Muscle layer of duodenum (tissue), 2 donors: ENCODE data around the gene ILF3.

Experiments used
- H3K27ac ChIP-seq: one replicate; pipeline ENCODE4 v1.7.0; 2013; ENCODE audit warnings: mild to moderate bottlenecking, low read length
- H3K27me3 ChIP-seq: one replicate; pipeline ENCODE4 v1.7.0; 2013; ENCODE audit warnings: low read depth, mild to moderate bottlenecking, control low read depth, low read length
- H3K36me3 ChIP-seq, 2 donors: one replicate each; pipeline ENCODE4 v1.7.0; 2013; ENCODE audit warnings: low read length in 2 of 2, control low read depth in 1 of 2, mild to moderate bottlenecking in 1 of 2; ENCODE audit not compliant: insufficient read depth in 2 of 2, control insufficient read depth in 1 of 2
- H3K4me1 ChIP-seq, 2 donors: one replicate each; pipeline ENCODE4 v1.7.0; 2013; ENCODE audit warnings: low read length in 2 of 2, mild to moderate bottlenecking in 2 of 2, control low read depth in 1 of 2, moderate library complexity in 1 of 2; ENCODE audit not compliant: insufficient read depth in 2 of 2, control insufficient read depth in 1 of 2
- H3K4me3 ChIP-seq, 2 donors: one replicate each; pipeline ENCODE4 v1.7.0; 2013; ENCODE audit warnings: low read length in 2 of 2, low read depth in 1 of 2, mild to moderate bottlenecking in 1 of 2
- H3K9me3 ChIP-seq, 2 donors: one replicate each; pipeline ENCODE4 v1.7.0; 2013; ENCODE audit warnings: low read length in 2 of 2, control low read depth in 1 of 2, mild to moderate bottlenecking in 1 of 2; ENCODE audit not compliant: control insufficient read depth in 1 of 2
- donor health status: healthy.

ILF3 gene

DNA sequence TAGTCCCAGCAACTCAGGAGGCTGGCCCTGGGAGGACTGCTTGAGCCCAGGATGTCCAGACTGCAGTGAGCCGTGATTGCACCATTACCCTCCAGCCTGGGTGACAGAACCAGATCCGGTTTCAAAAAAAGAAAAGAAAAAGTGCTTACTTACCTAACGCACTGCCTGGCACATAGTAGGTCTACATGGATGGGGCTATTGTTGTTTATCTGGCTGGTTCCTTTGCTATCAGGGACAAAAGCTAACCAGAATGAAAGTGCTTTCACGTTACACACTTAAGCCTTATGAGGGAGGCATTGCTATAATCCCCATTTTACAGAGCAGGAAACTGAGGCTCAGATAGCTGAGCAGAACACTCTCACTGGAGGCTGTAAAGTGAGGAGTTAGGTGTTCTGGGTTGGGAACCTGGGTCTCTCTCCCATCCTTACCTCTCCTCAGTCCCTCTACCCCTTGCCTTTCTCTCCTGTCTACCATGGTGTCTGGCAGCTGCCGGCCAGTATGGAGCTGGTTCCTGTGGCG is 66.5 kb downstream of the ILF3 start:
- H3K9me3 ChIP-seq = no peaks in the 10 kb centered on the region
- H3K36me3 ChIP-seq = peaks cover 0 to 3% of the 10 kb centered on the region in 2 donors
- H3K27ac ChIP-seq = no peak overlapping the region
- no peaks in the 10 kb centered on the region for H3K27me3 ChIP-seq
- peaks cover 0 to 31% of the 10 kb centered on the region in 2 donors for H3K4me1 ChIP-seq
- H3K4me3 ChIP-seq = no peak overlapping the region

DNA sequence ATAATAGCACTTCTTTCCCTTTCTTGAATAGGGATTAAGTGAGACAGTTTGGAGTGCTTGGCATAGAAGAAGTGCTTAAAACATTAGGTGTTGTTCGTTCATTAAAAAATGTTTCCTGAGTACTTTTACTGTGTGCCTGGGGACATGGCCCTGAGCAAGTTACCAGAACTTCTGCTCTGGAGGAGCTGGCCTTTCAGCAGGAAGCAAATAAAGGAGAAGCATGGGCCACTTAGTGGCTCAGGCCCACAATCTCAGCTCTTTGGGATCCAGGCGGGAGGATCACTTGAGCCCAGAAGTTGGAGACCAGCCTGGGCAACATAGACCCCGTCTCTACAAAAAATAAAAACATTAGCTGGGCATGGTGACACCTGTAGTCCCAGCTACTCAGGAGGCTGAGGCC is 69.4 kb downstream of the ILF3 start:
- Histone ChIP-seq H3K4me3 (no peak overlapping the region), H3K9me3 (no peaks in the 10 kb centered on the region), H3K27ac (no peak overlapping the region), H3K4me1 (peaks cover 3 to 31% of the 10 kb centered on the region in 2 donors), H3K36me3 (peaks cover 0 to 3% of the 10 kb centered on the region in 2 donors), H3K27me3 (no peaks in the 10 kb centered on the region)

DNA sequence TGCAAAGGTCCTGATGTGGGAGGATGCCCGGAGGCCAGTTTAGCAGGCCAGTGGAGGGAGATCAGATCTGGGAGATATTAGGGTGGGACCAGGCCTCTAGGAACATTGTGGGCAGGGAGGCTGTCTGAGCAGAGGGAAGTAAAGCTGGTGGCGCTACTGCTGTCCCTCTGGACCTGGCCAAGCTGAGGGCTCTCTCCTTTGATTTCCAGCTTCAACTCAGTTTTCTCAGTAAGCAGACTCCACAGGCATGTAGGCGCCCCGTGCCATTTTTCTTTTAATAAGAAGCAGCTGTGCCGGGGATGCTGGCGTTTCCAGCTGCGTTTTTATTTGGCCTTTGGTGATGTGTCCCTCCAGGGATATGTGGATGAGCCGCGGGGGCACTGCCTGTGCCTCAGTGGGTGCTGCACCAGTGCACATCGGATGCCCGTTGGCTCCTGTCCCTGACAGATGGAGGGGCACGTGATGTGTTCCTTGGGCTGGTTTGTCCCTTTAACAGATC is 70.5 kb downstream of the ILF3 start:
- peaks cover 3 to 21% of the 10 kb centered on the region in 2 donors for H3K4me1 ChIP-seq
- H3K36me3 ChIP-seq = peaks cover 0 to 3% of the 10 kb centered on the region in 2 donors
- no peaks in the 10 kb centered on the region for H3K9me3 ChIP-seq
- no peaks in the 10 kb centered on the region for H3K27me3 ChIP-seq
- H3K27ac ChIP-seq = no peak overlapping the region
- no peak overlapping the region for H3K4me3 ChIP-seq

DNA sequence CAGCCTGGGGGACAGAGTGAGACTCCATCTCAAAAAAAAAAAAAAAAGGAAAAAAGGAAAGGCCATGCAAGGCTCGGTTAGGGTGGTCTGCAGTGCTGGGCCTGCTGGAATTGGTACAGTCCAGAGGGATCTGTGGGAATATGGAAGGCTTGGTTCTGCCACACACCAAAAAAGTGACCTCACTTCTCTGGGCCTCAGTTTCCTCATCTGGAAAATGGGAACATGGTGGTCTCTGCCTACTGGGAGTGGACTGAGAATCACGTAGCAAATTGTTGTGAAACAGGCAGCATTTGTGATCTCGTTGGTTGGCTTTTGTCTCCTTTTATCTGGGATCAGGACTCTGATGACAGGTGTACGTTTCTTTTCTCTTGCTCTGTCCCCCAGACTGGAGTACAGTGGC is 71.3 kb downstream of the ILF3 start:
- Histone ChIP-seq H3K4me3 (no peak overlapping the region), H3K9me3 (no peaks in the 10 kb centered on the region), H3K27ac (no peak overlapping the region), H3K27me3 (no peaks in the 10 kb centered on the region), H3K36me3 (peaks cover 0 to 3% of the 10 kb centered on the region in 2 donors), H3K4me1 (peaks cover 3 to 21% of the 10 kb centered on the region in 2 donors)

DNA sequence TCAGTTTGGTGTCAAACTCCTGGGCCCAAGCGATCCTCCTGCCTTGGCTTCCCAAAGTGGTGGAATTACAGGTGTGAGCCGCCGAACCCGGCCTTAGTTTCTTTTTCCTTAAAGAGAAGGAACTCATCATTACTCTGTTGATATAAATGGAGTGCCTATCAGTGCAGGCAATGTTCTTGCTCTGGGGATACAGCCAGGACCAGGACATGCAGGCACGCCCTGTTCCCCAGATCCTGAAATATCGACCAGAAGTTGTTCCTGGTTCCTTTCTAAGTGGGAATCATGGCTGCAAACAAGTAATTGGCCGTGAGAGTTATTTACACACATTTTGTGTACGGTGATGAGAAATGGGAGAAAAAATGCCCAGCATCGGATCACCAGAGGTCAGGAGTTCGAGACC is 72.1 kb downstream of the ILF3 start:
- Histone ChIP-seq H3K36me3 (peaks cover 0 to 3% of the 10 kb centered on the region in 2 donors), H3K4me1 (peaks cover 3 to 17% of the 10 kb centered on the region in 2 donors), H3K27ac (no peak overlapping the region), H3K9me3 (no peaks in the 10 kb centered on the region), H3K27me3 (no peaks in the 10 kb centered on the region), H3K4me3 (no peak overlapping the region)

DNA sequence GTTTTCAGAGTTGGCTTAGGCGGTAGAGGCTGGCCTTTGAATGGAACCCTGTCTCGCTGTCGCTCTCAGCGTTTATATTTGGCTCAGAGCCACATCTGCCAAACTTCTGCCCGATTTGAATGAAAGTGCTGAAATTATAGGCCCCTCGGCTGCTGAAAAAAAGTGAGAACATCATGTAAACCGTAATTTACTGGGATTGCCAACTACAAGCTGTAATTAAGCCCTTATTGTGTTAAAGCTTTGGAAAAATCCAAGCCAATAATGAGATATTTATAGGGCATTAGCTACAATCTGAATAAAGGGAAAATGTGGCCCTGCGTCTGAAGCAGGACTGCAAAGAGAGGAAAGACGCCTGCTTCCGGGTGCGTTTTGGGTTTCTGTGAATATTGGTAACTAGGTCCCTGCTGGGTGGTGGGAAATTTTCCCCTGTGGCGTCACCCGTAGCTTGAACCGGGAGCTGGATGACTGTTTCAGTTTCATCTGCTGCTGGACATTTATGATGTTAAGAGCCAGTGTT is 73.6 kb downstream of the ILF3 start:
- Histone ChIP-seq H3K27ac (no peak overlapping the region), H3K9me3 (no peaks in the 10 kb centered on the region), H3K4me3 (no peak overlapping the region), H3K4me1 (peaks cover 3 to 11% of the 10 kb centered on the region in 2 donors), H3K36me3 (peaks cover 0 to 3% of the 10 kb centered on the region in 2 donors), H3K27me3 (no peaks in the 10 kb centered on the region)

DNA sequence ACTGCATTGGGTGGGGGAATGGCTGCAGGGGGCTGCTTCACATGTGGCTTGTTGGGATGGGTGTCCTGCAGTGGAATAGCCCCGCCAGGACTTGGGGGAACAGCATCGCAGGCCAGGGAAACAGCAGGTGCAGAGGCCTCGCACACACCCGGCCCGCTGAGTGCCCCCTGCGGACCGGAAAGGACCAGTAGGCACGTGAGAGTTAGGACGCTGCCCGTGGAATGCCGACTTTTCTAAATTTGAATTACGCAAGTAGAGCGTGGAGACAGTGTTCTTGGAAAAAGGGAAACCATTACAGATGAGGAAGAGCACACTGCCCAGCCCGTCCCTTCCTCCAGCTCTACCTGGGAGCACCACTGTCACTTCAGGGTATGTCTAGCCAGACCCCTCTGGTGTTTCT is 75.3 kb downstream of the ILF3 start:
- Histone ChIP-seq H3K9me3 (no peaks in the 10 kb centered on the region), H3K4me3 (no peak overlapping the region), H3K27me3 (no peaks in the 10 kb centered on the region), H3K36me3 (peaks cover 0 to 3% of the 10 kb centered on the region in 2 donors), H3K4me1 (peaks cover 3 to 11% of the 10 kb centered on the region in 2 donors), H3K27ac (no peak overlapping the region)

DNA sequence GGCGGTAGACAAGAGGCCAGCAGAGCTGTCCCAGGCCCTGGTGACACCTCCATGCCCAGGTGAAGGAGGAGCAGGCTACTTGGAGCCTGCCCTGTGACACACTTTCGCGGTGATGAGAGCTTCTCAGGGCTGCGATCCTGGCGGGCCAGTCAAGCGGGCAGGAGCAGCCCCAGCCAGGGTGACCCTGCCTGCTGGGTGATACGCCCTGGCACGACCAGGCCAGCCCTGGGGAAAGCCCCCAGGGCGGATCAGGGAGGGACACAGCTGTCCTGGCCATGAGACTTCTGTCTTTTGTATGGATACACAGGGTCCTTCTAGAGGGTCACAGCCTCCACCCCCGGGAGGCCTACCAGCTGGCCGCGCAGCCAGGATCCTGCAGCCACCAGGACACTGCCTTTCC is 76.8 kb downstream of the ILF3 start:
- no peak overlapping the region for H3K27ac ChIP-seq
- H3K4me1 ChIP-seq = peaks cover 3 to 11% of the 10 kb centered on the region in 2 donors
- no peaks in the 10 kb centered on the region for H3K27me3 ChIP-seq
- H3K36me3 ChIP-seq = peaks cover 0 to 3% of the 10 kb centered on the region in 2 donors
- H3K9me3 ChIP-seq = no peaks in the 10 kb centered on the region
- no peak overlapping the region for H3K4me3 ChIP-seq

DNA sequence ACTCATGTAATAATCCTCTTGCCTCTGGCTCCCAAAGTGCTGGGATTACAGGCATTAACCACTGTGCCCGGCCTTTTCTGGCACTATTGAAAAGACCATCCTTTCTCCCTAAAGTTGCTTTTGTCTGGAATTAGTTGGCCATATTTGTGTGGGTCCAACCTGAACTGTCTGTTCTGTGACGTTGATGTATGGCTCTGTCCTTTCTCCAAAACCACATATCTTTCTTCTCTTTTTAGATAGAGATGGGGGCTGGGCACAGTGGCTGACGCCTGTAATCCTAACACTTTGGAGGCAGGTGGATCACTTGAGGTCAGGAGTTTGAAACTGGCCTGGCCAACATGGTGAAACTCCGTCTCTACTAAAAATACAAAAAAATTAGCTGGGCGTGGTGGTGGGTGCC is 81.6 kb downstream of the ILF3 start:
- no peak overlapping the region for H3K4me3 ChIP-seq
- H3K9me3 ChIP-seq = no peaks in the 10 kb centered on the region
- no peaks in the 10 kb centered on the region for H3K27me3 ChIP-seq
- peaks cover 0 to 5% of the 10 kb centered on the region in 2 donors for H3K4me1 ChIP-seq
- no peak overlapping the region for H3K27ac ChIP-seq
- H3K36me3 ChIP-seq = peaks cover 0 to 5% of the 10 kb centered on the region in 2 donors

DNA sequence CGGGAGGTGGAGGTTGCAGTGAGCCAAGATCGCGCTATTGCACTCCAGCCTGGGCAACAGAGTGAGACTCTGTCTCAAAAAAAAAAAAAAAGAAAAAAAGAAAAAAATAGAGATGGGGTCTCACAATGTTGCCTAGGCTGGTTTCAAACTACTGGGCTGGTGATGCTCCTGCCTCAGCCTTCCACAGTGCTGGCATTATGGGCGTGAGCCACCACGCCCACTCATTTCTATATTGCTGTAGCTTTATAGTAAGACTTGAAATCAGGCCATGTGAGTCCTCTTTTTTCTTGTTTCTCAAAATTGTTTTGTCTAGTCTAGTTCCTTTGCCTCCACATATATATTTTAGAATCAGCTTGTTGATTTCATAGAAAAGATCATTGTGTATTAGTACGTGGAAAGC is 82.0 kb downstream of the ILF3 start:
- Histone ChIP-seq H3K4me3 (no peak overlapping the region), H3K36me3 (peaks cover 0 to 5% of the 10 kb centered on the region in 2 donors), H3K27ac (no peak overlapping the region), H3K9me3 (no peaks in the 10 kb centered on the region), H3K4me1 (peaks cover 0 to 5% of the 10 kb centered on the region in 2 donors), H3K27me3 (no peaks in the 10 kb centered on the region)

DNA sequence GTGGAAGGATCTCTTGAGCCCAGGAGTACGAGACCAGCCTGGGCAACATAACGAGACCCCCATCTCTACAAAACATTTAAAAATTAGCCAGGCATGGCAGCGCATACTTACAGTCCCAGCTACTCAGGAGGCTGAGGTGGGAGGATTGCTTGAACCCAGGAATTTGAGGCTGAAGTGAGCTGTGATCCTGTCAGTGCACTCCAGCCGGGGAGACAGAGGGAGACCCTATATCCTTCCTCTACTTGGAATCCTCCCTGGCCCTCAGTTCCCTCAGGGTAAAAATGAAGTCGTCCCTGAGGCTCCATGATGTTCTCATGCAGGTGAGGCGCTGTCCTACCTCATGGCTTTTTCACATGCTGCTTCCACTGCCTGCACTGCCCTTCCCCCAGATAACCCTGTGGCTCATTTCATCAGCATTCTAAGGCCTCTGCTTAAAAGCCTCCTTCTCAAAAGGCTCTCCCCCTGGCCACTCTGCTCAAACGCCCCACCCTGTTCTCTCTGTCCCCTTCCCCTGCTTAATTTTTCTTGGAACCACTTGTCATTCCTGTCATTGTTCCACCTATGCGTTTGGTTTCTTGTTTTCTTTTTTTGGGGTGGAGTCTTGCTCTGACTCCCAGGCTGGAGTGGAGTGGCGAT is 82.9 kb downstream of the ILF3 start:
- no peaks in the 10 kb centered on the region for H3K27me3 ChIP-seq
- H3K4me3 ChIP-seq = no peak overlapping the region
- peaks cover 0 to 7% of the 10 kb centered on the region in 2 donors for H3K4me1 ChIP-seq
- no peak overlapping the region for H3K27ac ChIP-seq
- no peaks in the 10 kb centered on the region for H3K9me3 ChIP-seq
- H3K36me3 ChIP-seq = peaks cover 0 to 5% of the 10 kb centered on the region in 2 donors
